GM08714 (cell line): ENCODE data around the gene HAUS8.
"Not testable (repeated sequence)": the region's sequence is repeated elsewhere in the genome, so short reads cannot be mapped to it uniquely, and the experiment has no call there.

ENCODE experiments used
- H3K4me3 ChIP-seq: fragments of 200-500 bp; sonication (Bioruptor generic); 2 replicates; pipeline ENCODE4 v1.5.1; 2014; ENCODE audit warnings: mild to moderate bottlenecking, low read length, inconsistent platforms
- ZNF274 ChIP-seq: IDR thresholded peaks from 2 replicates; pipeline ENCODE4 v1.6.1; 2012; ENCODE audit warnings: mild to moderate bottlenecking, low read depth, low read length

Gene HAUS8

GRCh38 chr19:17021328-17021727, 53.9 kb downstream of the HAUS8 start:
- no peak for TF ChIP-seq ZNF274
- no peak overlapping the region for H3K4me3 ChIP-seq

GRCh38 chr19:17020823-17021222, 54.4 kb downstream of the HAUS8 start:
- no peak overlapping the region for H3K4me3 ChIP-seq
- TF ChIP-seq ZNF274: no peak

- no peak for TF ChIP-seq ZNF274
- H3K4me3 ChIP-seq: no peak overlapping the region
Measured at GRCh38 chr19:17020385-17020784, 54.9 kb downstream of the HAUS8 start.

- H3K4me3 ChIP-seq: not testable (repeated sequence)
Measured at GRCh38 chr19:17014212-17014861, 60.9 kb downstream of the HAUS8 start.

GRCh38 chr19:17011485-17011884, 63.8 kb downstream of the HAUS8 start:
- no peak overlapping the region for H3K4me3 ChIP-seq
- no peak for TF ChIP-seq ZNF274

- no peak overlapping the region for H3K4me3 ChIP-seq
- no peak for TF ChIP-seq ZNF274
Measured at GRCh38 chr19:17006579-17006978, 68.7 kb downstream of the HAUS8 start.

- no peak for TF ChIP-seq ZNF274
- no peak overlapping the region for H3K4me3 ChIP-seq
Measured at GRCh38 chr19:17005000-17005399, 70.3 kb downstream of the HAUS8 start.

GRCh38 chr19:17004386-17004785, 70.9 kb downstream of the HAUS8 start:
- TF ChIP-seq ZNF274: no peak

GRCh38 chr19:17002455-17002854, 72.8 kb downstream of the HAUS8 start:
- no peak overlapping the region for H3K4me3 ChIP-seq
- no peak for TF ChIP-seq ZNF274

More at GRCh38 chr19:17004386-17004785, 70.9 kb downstream of the HAUS8 start:
- no peak overlapping the region for H3K4me3 ChIP-seq

GRCh38 chr19:17001603-17002183, 73.6 kb downstream of the HAUS8 start:
- no peak overlapping the region for H3K4me3 ChIP-seq

More at GRCh38 chr19:17001603-17002183, 73.6 kb downstream of the HAUS8 start:
- no peak for TF ChIP-seq ZNF274
